Breast epithelium (tissue), 3 donors: ENCODE results near the gene SRSF5.

ENCODE experiments used
- CTCF ChIP-seq, 3 donors: fragments of 450-650 bp; IDR thresholded peaks; one replicate each; pipeline ENCODE4 v1.5.1; 2016 to 2017; ENCODE audit warnings: antibody characterized with exemption in 3 of 3, mild to moderate bottlenecking in 3 of 3, moderate library complexity in 3 of 3
- POLR2A ChIP-seq: fragments of 450-650 bp; IDR thresholded peaks from one replicate; pipeline ENCODE4 v1.6.1; 2016; ENCODE audit warnings: antibody characterized with exemption, mild to moderate bottlenecking, moderate library complexity

GRCh38 chr14:69756298-69756697 is 10.6 kb upstream of the SRSF5 start:
- TF ChIP-seq CTCF (IDR thresholded peaks at IDR 0.05) (no peak), POLR2A (no peak)
